ENCODE data around the gene RRP8.

GRCh38 chr11:6650104-6650503 lies 46.7 kb upstream of the RRP8 start:
- no peak for TF ChIP-seq CTCF (IDR thresholded peaks at IDR 0.05)
- no peak for TF ChIP-seq POLR2A (IDR thresholded peaks at IDR 0.05)
